Measurements from ENCODE around the gene GABPB1.

- TF ChIP-seq CTCF (IDR thresholded peaks at IDR 0.05) (no peak), POLR2A (IDR thresholded peaks at IDR 0.05) (peak; percentile 89)
Measured at GRCh38 chr15:50354838-50355618, at the start of gene GABPB1.
